ENCODE measurements around the gene NFXL1.
"Not testable (repeated sequence)": the region's sequence is repeated elsewhere in the genome, so short reads cannot be mapped to it uniquely, and the experiment has no call there.

The NFXL1 gene

GRCh38 chr4:47914220-47914925, at the start of gene NFXL1:
Gene NFXL1, minus strand, starts transcription at chr4:47914583. Its CDS starts 380 bp downstream, at chr4:47914203.
- DNase-seq: peak; percentile 95 to 97

GRCh38 chr4:47954677-47955076, 40.3 kb upstream of the NFXL1 start:
- DNase-seq: no peak

- DNase-seq: no peak
Measured at GRCh38 chr4:47954245-47954644, 39.9 kb upstream of the NFXL1 start.

- no peak for DNase-seq
Measured at GRCh38 chr4:47945930-47946726, 31.7 kb upstream of the NFXL1 start.

- no peak for DNase-seq
Measured at GRCh38 chr4:47942081-47942819, 27.9 kb upstream of the NFXL1 start.

- DNase-seq: no peak
Measured at GRCh38 chr4:47939456-47939855, 25.1 kb upstream of the NFXL1 start.

GRCh38 chr4:47936336-47936735, 22.0 kb upstream of the NFXL1 start:
- no peak for DNase-seq

- no peak for DNase-seq
Measured at GRCh38 chr4:47933840-47934239, 19.5 kb upstream of the NFXL1 start.

- no peak for DNase-seq
Measured at GRCh38 chr4:47930971-47931804, 16.8 kb upstream of the NFXL1 start.

- DNase-seq: no peak
Measured at GRCh38 chr4:47929682-47930201, 15.4 kb upstream of the NFXL1 start.

- peak; percentile 39 to 53 for DNase-seq
Measured at GRCh38 chr4:47926667-47927258, 12.4 kb upstream of the NFXL1 start.

GRCh38 chr4:47923261-47923608, 8.9 kb upstream of the NFXL1 start:
- DNase-seq: not testable (repeated sequence)

GRCh38 chr4:47922436-47923260, 8.3 kb upstream of the NFXL1 start:
- not testable (repeated sequence) for DNase-seq

- not testable (repeated sequence) for DNase-seq
Measured at GRCh38 chr4:47917163-47917562, 2.8 kb upstream of the NFXL1 start.

- no peak for DNase-seq
Measured at GRCh38 chr4:47915378-47915777, 995 bp upstream of the NFXL1 start.

- no peak for DNase-seq
Measured at GRCh38 chr4:47914926-47915237, 499 bp upstream of the NFXL1 start.

- DNase-seq: peak; percentile 29 to 50
Measured at GRCh38 chr4:47913861-47914219, 543 bp downstream of the NFXL1 start.

GRCh38 chr4:47913330-47913729, 1.1 kb downstream of the NFXL1 start:
- DNase-seq: no peak

GRCh38 chr4:47907089-47907646, 7.2 kb downstream of the NFXL1 start:
- DNase-seq: no peak

GRCh38 chr4:47899639-47900038, 14.7 kb downstream of the NFXL1 start:
- DNase-seq: no peak

- DNase-seq: no peak
Measured at GRCh38 chr4:47891928-47892327, 22.5 kb downstream of the NFXL1 start.

Data from activated CD4-positive, alpha-beta T cell treated with anti-CD3 and anti-CD28 coated beads, Interleukin-2, amount 50 U/mL, for 48 hours (primary cell).